NCI-H69 (cell line): Measurements from ENCODE around the gene LAS1L.
"Not testable (repeated sequence)": the region's sequence is repeated elsewhere in the genome, so short reads cannot be mapped to it uniquely, and the experiment has no call there.

Experiments
- DNase-seq: peaks from one replicate; lab custom pipeline; 2025; lab: John Stamatoyannopoulos, UW

LAS1L gene

DNA sequence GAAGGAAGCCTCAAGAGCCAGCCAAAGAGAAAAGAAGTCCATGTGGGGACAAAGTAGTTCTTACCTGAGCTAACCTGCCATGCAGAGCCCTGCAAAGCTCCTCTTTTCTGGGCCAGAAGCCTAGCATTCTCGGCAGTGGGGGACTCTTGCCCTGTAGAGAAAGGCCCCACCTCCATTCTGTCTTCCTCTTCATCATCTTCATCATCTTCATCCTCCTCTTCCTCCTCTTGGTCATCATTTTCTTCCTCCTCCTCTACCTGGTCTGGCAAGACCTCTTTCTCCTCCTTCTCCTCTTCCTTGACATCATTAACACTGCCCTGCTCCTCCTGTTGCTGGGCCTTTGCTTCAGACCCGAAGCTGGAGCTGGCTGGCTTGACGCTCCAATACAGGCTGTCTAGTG is 16.7 kb downstream of the LAS1L start:
- no peak for DNase-seq

DNA sequence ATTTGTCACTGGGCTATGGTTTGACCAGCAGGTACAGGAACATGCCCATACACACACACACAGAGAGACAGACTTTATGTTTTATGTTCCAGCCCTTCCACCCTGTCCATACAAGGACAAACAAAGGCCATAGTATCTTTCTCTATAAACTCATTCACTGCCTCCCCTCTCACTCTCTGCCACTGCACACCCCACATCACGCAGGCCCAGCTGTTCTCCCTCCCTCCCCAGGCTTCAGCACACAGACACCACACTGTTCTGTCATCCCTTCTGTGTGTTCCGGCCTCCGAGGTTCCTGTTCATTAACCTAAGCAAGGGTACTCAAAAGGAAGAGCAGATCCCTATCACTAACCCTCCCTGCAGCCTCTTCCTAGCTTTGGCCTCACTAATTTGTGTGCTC is 17.8 kb downstream of the LAS1L start:
- DNase-seq, result no peak

DNA sequence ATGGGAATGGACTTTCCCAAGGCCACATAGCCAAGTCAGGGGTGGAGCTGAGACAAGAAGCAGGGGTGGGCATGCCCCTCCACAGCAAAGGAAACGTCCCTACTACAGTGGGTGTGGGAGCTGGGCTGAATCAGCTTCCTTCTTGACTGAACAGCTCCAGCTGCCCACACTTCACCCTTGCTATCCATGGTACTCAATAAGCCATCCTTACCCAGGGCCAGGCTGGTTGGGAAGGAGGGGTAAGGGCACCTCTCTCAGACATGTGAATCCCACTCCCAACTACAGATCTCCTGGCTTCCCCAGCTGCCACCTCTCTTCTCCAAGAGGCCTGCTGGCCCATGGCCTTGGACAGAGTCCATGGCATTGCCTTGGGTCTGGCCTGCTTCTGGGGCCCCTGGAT is 21.0 kb downstream of the LAS1L start:
- DNase-seq, result no peak

DNA sequence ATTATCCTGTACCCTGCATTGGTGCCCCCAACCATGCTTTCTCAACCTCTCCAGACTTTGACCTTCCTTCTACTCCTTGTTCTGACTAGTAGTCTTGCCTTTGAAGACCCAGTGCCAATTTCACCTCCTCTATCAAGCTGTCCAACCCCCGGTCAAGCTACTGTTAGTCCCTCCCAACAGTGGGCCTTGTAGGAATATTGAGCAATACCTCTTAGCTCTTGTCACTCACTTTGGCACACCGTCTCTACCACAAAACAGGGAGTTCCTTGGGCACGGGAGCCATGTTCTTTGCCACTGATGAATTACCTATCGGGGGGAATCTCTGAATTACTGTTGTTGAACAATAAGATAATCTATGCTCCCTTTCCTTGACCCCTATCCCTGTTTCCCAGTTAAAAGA is 25.2 kb downstream of the LAS1L start:
- DNase-seq, result no peak

DNA sequence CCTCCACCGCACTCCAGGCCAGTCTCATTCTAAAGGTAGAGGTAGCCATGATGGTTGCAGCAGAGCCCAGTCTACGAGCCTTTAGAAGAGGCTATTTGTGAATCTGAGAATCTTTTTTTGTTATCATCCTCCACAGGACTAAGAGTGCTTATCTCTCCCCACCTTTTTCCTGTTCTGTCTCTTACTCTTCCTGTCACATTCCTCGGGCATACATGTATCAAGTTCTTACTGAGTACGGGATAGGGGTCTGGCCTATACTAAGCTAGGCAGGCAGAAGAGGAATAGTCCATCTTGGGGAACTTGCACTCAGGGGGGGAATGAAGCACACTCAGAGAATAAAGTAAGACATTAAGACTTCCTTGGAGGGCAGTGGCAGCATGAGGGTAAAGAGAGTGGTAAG is 25.7 kb downstream of the LAS1L start:
- no peak for DNase-seq

DNA sequence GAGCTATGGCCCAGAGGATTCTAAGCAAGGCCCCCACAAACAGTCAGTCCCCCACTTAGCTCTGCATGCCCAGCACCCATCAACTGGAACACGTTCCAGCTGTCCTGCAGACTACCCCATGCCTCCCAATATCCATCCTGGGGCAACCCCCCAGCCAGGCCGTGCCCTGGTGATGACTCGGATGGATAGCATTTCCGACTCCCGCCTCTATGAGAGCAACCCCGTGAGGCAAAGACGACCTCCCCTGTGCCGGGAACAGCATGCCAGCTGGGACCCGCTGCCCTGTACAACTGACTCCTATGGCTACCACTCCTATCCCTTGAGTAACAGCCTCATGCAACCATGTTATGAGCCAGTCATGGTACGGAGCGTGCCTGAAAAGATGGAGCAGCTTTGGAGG is 32.0 kb downstream of the LAS1L start:
- DNase-seq, result no peak

DNA sequence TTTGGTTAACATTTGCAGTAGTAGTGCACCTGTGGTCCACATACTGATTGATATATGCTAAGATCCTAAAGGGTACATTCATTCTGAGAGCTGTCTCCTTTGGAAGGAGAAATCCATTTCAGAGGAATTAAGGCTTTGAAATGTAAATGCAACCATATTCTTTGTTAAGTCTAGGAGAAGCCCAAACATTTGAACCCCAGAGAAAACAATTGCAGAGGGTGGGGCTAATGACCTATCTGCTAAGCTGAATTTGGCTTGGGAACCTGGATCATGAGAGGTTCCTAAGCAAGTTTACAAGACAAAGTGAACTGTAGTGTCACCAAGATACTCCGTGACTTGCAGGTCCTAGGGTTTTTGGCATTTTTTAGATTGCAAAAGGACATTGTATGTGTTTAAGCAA is 41.2 kb downstream of the LAS1L start:
- DNase-seq, result no peak

DNA sequence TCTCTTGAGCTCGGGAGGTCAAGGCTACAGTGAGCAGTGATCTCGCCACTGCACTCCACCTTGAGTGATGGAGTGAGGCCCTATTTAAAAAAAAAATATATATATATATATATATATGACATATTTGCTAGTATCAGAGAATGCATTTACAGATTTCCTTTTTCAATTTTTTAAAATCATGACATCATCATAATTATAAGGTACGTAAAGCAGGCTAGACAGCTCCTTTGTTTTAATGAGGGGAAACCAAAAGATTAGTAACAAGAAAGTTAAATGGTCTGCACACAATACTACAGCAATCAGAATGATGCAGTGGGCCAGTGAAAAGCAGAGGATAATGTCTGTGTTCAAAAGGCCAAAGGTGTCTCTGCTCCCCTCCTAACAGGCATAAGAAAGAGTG is 43.0 kb downstream of the LAS1L start:
- DNase-seq, result no peak

DNA sequence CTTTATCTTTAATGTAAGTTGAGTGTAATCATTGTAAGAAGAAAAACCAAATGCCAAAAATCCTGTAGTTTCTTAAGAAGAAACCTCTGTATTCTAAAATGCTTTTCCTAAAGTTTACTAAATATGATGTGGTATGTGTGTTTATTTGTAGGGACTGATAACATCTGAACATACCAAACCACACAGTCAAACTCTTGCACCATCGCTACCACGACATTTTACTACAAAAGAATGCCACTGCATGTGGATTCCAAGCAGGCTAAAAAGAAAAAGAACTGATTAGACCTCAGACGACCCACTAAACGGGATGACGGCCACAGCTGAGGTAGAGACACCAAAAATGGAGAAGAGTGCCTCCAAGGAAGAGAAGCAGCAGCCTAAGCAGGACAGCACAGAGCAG is 46.1 kb downstream of the LAS1L start:
- DNase-seq, result no peak

DNA sequence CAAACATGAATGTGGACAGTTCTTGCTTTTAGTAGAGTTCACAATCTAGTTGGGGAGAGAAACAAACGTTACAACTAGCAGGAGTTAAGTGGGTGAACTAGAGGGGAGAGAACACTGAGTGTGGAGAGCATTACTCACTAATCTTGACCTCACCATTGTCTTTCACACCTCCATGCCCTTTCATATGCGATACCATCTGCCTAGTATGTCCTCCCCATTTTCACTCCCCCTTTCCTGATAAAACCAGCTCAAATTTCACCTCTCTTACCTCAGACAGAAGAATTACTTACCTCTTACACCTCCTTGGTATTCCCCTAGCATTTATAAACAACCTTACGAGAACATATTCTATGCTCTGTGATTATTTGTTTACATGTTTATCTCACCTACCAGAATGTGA is 53.6 kb downstream of the LAS1L start:
- no peak for DNase-seq

DNA sequence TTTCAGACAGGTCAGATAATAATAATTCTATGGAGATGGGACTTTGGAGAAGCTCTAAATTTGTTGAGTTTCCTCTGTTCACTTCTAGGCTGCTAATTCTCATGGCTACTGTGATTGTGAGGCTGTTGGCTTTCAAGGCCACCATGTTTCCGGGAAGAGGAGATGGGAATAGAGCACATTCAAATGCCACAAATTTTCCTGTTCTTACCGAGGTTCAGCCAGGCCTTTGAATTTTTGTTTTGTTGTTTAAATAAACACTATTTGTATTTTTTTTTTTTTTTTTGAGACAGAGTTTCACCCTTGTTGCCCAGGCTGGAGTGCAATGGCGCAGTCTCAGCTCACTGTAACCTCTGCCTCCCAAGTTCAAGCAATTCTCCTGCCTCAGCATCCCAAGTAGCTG is 55.5 kb downstream of the LAS1L start:
- not testable (repeated sequence) for DNase-seq

DNA sequence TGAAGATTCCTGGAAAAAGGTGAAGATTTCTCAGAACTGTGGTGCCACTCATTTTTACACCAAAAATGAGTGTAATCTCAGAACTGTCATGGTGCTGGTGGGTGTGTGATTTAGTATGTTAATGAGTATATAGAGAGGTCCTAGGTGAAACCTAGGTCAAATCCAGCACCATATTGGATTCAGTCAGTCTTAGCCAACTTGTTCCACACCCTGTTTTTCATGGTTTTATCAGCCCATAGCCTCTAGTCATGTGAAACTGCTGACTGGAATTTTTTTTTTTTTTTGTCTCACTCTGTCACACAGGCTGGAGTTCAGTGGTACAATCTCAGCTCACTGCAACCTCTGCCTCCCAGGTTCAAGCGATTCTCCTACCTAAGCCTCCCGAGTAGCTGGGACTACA is 58.0 kb downstream of the LAS1L start:
- DNase-seq, result no peak

DNA sequence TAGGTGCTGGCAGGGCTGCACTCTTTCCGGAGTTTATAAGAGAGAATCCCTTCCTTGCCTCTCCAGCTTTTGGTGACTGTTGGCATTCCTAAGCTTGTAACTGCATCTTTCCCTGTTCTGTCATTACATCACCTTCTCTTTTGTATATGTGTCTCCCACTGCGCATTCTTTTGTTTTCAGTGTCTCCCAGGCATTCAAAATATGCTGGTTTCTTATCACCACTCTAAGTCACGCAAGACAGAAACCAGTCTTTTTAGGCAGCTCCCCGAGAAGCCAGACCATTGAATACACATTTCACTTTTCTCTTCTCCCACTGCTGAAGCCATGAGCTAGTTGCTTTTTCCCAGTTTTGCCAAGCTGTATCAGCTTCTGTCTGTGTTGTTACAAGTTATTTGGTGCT is 71.0 kb downstream of the LAS1L start:
- no peak for DNase-seq
